Osteoblast (primary cell): Measurements from ENCODE around the gene TCEA3. TPM values are rescaled to one million over a fixed set of nuclear protein-coding genes. Genes with fewer than 3 reads are reported as not detected.
A peak's percentile ranks its signal among the peaks of the same experiment; 100 is the strongest.

Experiments used
- DNase-seq: peaks from one replicate; pipeline ENCODE4 v3.0.0; 2011; ENCODE audit warnings: low spot score, mixed read lengths; ENCODE audit not compliant: insufficient read length; ENCODE audit errors: missing footprints
- H2AFZ ChIP-seq: 2 replicates; pipeline ENCODE4 v1.6.0; 2011; ENCODE audit warnings: mild to moderate bottlenecking, low read length
- H3K27ac ChIP-seq: 2 replicates; pipeline ENCODE4 v1.5.1; 2011; ENCODE audit warnings: mild to moderate bottlenecking, low read depth, low read length, moderate library complexity
- H3K27me3 ChIP-seq: 2 replicates; pipeline ENCODE4 v1.6.0; 2012; ENCODE audit warnings: mild to moderate bottlenecking, control low read depth, inconsistent platforms, low read length, moderate library complexity; ENCODE audit not compliant: insufficient read depth
- H3K36me3 ChIP-seq: 2 replicates; pipeline ENCODE4 v1.5.1; 2011; ENCODE audit warnings: mild to moderate bottlenecking, low read length, control low read depth, moderate library complexity; ENCODE audit not compliant: insufficient read depth
- H3K4me1 ChIP-seq: 2 replicates; pipeline ENCODE4 v1.5.1; 2011; ENCODE audit warnings: mild to moderate bottlenecking, low read length, control low read depth, moderate library complexity; ENCODE audit not compliant: insufficient read depth
- H3K4me2 ChIP-seq: 2 replicates; pipeline ENCODE4 v1.6.0; 2011; ENCODE audit warnings: mild to moderate bottlenecking, low read length; ENCODE audit not compliant: insufficient read depth
- H3K4me3 ChIP-seq: fragments of 200-600 bp; sonication (generic); 3 replicates; pipeline ENCODE4 v1.5.1; 2012; ENCODE audit warnings: mild to moderate bottlenecking, low read length, inconsistent platforms; ENCODE audit not compliant: insufficient read depth
- H3K79me2 ChIP-seq: 2 replicates; pipeline ENCODE4 v1.6.0; 2012; ENCODE audit warnings: mild to moderate bottlenecking, low read length, control low read depth, inconsistent platforms; ENCODE audit not compliant: insufficient read depth
- H3K9me3 ChIP-seq: 2 replicates; pipeline ENCODE4 v1.5.1; 2011; ENCODE audit warnings: low read depth, low read length, control low read depth
- H4K20me1 ChIP-seq: 2 replicates; pipeline ENCODE4 v1.6.0; 2012; ENCODE audit warnings: mild to moderate bottlenecking, low read length, control low read depth; ENCODE audit not compliant: insufficient read depth
- total RNA-seq: library from RNA; depleted of rRNA; stranded (reverse); fragments of >200 nt; gene quantifications from 2 replicates; pipeline ENCODE4 v1.2.3, GENCODE V29; 2012
- TF ChIP-seq, protein P1 (sequence below): IDR thresholded peaks from 2 replicates; pipeline ENCODE4 v1.5.1; 2011; ENCODE audit warnings: mild to moderate bottlenecking, low read depth, low read length, moderate library complexity; ENCODE audit errors: extremely low read depth

Gene TCEA3
- total RNA-seq, 1 donor: 31.5 TPM

DNA sequence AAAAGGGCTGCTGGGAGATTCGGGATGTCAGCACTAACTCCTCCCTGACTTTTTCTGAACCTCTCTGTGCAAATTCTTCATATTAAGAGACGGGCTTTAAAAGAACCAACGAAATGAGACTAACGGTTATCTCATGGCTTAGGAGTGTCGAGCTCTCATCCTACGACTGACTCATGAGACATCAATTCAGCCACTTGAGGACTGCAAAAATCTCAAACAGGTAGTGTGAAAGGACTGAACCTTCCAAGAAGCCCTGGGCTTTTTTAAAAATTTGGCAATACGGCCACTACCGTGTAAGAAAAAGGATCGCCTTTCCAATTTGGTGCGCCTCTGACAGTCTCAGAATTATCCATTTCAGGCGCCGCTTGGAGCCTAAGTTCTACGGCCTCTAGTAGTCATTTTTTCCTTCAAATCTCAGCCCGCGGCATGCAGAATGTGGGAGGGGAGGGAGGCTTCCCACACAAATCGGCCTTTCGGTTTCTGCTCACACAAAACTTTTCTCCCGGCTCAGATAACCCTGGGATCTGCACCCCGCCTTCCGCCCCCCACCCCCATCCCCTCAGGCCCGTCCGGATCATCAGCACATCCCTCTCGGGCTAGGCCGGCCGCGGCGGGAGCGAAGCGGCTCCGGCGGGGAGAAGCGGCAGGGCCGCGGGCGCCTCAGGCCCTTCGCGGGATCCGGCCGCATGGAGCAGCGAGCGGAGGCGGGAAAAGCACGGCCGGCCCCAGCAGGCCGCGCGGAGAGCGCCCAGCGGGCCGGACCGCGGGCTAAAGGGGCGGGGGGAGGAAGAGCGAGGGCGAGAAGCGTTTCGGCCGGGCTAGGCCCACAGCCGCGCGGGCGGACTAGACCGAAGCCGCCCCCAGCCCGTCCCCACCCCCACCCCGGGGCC lies 81.1 kb downstream of the TCEA3 start:
- Histone ChIP-seq H3K4me3 (peak overlapping the region; percentile 78), H3K27ac (peak overlapping the region; percentile 85), H3K9me3 (no peaks in the 10 kb centered on the region), H4K20me1 (peaks cover 40% of the 10 kb centered on the region), H3K4me1 (peaks cover 35% of the 10 kb centered on the region), H2AFZ (no peak overlapping the region), H3K4me2 (peak overlapping the region; percentile 90), H3K36me3 (no peaks in the 10 kb centered on the region), H3K79me2 (peaks cover 54% of the 10 kb centered on the region), H3K27me3 (no peaks in the 10 kb centered on the region)
- TF ChIP-seq, protein P1, sequence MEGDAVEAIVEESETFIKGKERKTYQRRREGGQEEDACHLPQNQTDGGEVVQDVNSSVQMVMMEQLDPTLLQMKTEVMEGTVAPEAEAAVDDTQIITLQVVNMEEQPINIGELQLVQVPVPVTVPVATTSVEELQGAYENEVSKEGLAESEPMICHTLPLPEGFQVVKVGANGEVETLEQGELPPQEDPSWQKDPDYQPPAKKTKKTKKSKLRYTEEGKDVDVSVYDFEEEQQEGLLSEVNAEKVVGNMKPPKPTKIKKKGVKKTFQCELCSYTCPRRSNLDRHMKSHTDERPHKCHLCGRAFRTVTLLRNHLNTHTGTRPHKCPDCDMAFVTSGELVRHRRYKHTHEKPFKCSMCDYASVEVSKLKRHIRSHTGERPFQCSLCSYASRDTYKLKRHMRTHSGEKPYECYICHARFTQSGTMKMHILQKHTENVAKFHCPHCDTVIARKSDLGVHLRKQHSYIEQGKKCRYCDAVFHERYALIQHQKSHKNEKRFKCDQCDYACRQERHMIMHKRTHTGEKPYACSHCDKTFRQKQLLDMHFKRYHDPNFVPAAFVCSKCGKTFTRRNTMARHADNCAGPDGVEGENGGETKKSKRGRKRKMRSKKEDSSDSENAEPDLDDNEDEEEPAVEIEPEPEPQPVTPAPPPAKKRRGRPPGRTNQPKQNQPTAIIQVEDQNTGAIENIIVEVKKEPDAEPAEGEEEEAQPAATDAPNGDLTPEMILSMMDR: no peak
- DNase-seq: peak; percentile 37

DNA sequence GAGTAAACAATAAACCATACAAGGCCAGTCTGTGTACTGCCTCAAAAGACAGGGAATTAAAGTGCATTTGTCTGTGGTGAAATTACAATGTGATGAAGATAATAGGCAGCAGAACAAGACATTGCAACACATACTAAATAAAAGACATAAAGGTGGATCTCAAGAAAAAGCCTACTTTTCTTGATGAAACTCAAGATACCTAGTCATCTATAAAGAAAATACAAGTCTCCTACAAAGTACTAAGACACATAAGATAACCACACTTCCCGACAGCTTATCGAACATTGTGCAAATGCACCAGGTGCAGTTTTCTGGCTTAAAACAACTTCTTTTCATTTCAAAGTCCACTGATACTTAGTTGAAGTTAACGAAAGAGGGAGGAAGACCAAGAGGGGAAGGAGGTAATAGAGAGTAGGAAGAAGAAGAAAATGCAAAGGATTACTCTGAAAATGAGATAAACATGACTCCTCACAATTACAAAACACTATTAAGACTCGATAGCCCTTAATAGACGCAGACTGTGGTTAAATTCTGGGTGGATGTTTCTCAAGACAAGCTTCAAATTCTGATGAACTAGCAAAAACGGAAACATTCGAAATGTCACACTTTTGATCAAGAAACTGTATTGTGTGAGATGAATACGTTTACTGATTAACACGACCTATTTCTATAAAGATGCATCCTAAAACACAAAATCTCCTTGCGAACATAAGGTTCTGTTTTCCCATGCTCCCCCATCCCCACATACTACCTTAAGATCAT lies 82.4 kb downstream of the TCEA3 start:
- peak; percentile 37 for DNase-seq
- Histone ChIP-seq H4K20me1 (peaks cover 52% of the 10 kb centered on the region), H2AFZ (no peak overlapping the region), H3K79me2 (peaks cover 68% of the 10 kb centered on the region), H3K9me3 (no peaks in the 10 kb centered on the region), H3K27ac (peak overlapping the region; percentile 85), H3K36me3 (peaks cover 10% of the 10 kb centered on the region), H3K4me2 (peak overlapping the region; percentile 90), H3K4me1 (peaks cover 45% of the 10 kb centered on the region), H3K4me3 (peak overlapping the region; percentile 78), H3K27me3 (no peaks in the 10 kb centered on the region)
- TF ChIP-seq, protein P1: no peak

DNA sequence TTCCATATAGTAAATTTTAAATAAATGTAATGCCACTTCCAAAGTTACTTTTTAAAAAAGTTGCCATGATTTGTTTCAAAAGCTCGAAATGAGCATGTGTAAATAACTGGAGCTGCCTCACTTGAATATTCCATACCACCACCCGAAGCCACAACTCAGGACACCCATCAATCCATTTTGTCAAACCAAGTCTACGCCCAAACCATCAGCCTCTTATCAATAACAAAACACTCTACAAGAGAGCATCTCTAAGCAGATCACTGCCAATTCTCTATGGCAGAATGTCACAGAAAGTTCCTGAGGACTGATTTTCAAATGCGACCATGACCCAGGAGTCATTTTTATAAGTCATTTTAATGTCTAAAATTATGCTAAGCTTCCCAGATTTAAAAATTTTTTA lies 84.9 kb downstream of the TCEA3 start:
- peaks cover 60% of the 10 kb centered on the region for H4K20me1 ChIP-seq
- H3K4me3 ChIP-seq: no peak overlapping the region
- TF ChIP-seq, protein P1: no peak
- peaks cover 27% of the 10 kb centered on the region for H3K36me3 ChIP-seq
- H2AFZ ChIP-seq: no peak overlapping the region
- DNase-seq: no peak
- peak overlapping the region; percentile 85 for H3K27ac ChIP-seq
- peaks cover 45% of the 10 kb centered on the region for H3K4me1 ChIP-seq
- no peaks in the 10 kb centered on the region for H3K9me3 ChIP-seq
- H3K4me2 ChIP-seq: peak overlapping the region; percentile 90
- H3K27me3 ChIP-seq: no peaks in the 10 kb centered on the region
- H3K79me2 ChIP-seq: peaks cover 84% of the 10 kb centered on the region

DNA sequence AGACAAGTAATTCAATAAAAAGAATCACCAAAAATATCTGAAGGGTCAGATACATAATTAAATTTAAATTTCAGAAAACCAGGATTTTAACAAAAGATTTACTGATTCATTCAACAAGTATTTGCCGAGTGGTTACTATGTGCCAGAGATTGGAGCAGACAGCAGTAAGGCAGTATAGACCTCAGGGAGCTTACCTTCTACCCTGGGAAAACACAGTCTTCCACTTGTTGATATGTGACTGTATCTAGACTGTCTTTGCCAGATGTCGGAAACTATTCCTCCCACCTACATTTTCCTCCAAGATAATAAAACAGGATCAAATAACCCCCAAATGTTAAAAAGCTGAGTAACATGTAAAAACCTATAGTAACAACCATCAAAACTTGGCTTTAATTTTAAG lies 86.7 kb downstream of the TCEA3 start:
- H3K27me3 ChIP-seq: no peaks in the 10 kb centered on the region
- H3K4me2 ChIP-seq: peak overlapping the region; percentile 10
- peaks cover 42% of the 10 kb centered on the region for H3K36me3 ChIP-seq
- DNase-seq: no peak
- H4K20me1 ChIP-seq: peaks cover 58% of the 10 kb centered on the region
- H3K4me1 ChIP-seq: peaks cover 45% of the 10 kb centered on the region
- TF ChIP-seq, protein P1: no peak
- no peaks in the 10 kb centered on the region for H3K9me3 ChIP-seq
- peaks cover 92% of the 10 kb centered on the region for H3K79me2 ChIP-seq
- H2AFZ ChIP-seq: no peak overlapping the region
- H3K4me3 ChIP-seq: no peak overlapping the region
- peak overlapping the region; percentile 38 for H3K27ac ChIP-seq
